NCI-H2227 (cell line): ENCODE measurements around the gene PXDC1.
"Not testable (repeated sequence)": the region's sequence is repeated elsewhere in the genome, so short reads cannot be mapped to it uniquely, and the experiment has no call there.

Experiments used
- DNase-seq: peaks from one replicate; lab custom pipeline; 2025; ENCODE audit not compliant: unreplicated experiment; lab: John Stamatoyannopoulos, UW

The PXDC1 gene

GRCh38 chr6:3762852-3763251 is 11.3 kb upstream of the PXDC1 start:
- no peak for DNase-seq

GRCh38 chr6:3762359-3762758 is 10.8 kb upstream of the PXDC1 start:
- no peak for DNase-seq

DNA sequence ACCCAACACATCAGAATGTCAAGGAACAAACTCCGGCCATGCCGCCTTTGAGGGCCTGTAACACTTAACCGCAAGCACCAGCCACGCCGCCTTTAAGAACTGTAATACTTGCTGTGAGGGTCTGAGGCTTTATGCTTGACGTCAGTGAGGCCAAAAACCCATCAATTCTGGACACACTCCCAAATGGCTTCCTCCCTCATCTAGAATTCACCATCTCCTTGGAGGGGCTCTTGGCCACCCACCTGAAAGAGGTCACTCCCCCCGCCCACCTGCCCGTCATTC is 10.4 kb upstream of the PXDC1 start:
- DNase-seq: no peak

DNA sequence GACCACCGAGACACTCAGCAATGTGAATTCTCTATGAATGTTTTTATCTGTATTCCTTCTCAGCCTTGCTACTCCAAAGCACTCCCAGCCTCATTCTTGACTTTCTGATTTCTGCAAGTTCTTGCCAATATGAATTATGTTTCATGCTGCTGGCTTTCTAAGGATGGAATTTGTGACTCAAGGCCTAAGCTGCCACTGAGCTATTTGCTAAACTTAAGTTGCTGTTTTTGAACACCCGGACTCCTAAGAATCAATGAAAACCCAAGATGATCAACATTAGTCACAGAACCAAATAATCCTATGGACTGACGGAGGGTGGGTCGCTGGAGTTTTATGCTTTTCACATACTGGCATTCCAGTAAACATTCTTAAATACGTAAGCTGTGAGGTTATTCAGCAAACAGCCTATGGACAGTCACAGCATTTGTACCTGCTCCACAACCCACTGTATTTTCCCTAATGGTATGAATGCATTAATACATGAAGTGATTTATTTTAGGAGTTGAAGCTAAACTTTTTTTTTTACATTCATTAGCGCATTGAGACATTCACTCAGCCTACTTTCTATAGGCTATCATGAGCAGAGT is 8.2 kb upstream of the PXDC1 start:
- DNase-seq: no peak

DNA sequence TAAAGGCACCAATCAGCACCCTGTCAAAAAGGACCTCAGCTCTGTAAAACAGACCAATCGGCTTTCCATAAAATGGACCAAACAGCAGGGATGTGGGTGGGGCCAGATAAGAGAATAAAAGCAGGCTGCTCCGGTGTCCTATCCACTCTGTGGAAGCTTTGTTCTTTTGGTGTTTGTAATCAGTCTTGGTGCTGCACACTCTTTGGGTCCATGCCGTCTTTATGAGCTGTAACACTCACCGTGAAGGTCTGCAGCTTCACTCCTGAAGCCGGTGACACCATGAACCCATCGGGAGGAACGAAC is 7.3 kb upstream of the PXDC1 start:
- DNase-seq: no peak

GRCh38 chr6:3757998-3758841 is 6.7 kb upstream of the PXDC1 start:
- not testable (repeated sequence) for DNase-seq

DNA sequence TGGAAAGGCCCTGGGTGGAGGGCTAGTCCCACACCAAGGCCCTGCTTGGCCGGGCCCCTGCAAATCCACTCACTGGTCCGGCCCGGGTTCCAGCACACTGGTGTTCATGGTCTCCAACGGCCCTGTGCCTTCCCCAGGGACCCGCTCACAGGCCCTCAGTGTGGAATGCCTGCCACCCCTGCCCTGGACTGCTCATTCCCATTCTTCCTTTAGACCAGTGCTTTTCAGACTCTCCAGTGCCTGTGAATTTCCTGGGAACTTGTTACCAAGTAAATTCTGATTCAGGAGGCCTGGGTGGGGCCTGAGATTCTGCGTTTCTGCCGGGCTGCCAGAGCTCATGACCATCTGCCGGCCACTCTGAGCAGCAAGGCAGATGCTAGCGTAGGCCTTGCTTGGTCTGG is 5.7 kb upstream of the PXDC1 start:
- DNase-seq: no peak

- DNase-seq: no peak
These were observed 5.0 kb upstream of the PXDC1 start for GRCh38 chr6:3756546-3756945.

GRCh38 chr6:3755637-3756545 is 4.4 kb upstream of the PXDC1 start:
- DNase-seq: no peak

GRCh38 chr6:3754776-3755175 is 3.3 kb upstream of the PXDC1 start:
- DNase-seq: no peak

DNA sequence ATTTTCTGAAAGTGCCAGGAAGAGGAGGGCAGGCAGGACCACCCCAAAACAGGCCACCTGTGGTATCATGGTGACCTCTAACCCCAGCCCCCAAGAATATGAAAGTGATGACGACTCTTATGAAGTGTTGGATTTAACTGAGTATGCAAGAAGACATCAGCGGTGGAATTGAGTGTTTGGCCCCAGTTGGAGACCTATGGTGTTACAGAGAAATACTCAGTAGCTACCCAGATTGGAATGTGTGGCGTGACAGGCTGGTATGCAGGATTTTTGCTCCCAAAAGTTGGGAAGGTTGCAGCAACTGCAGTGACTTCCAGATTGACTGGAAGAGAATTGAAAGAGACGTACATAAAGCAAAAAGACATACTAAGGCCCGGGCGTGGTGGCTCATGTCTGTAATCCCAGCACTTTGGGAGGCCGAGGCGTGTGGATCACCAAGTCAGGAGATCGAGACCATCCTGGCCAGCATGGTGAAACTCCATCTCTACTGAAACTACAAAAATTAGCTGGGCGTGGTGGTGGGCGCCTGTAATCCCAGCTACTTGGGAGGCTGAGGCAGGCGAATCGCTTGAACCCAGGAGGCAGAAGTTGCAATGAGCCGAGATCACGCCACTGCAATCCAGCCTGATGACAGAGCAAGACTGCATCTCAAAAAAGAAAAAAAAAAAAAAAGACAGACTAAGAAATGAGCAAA is 2.7 kb upstream of the PXDC1 start:
- not testable (repeated sequence) for DNase-seq

- no peak for DNase-seq
These were observed 1.8 kb upstream of the PXDC1 start for GRCh38 chr6:3753228-3753835.

DNA sequence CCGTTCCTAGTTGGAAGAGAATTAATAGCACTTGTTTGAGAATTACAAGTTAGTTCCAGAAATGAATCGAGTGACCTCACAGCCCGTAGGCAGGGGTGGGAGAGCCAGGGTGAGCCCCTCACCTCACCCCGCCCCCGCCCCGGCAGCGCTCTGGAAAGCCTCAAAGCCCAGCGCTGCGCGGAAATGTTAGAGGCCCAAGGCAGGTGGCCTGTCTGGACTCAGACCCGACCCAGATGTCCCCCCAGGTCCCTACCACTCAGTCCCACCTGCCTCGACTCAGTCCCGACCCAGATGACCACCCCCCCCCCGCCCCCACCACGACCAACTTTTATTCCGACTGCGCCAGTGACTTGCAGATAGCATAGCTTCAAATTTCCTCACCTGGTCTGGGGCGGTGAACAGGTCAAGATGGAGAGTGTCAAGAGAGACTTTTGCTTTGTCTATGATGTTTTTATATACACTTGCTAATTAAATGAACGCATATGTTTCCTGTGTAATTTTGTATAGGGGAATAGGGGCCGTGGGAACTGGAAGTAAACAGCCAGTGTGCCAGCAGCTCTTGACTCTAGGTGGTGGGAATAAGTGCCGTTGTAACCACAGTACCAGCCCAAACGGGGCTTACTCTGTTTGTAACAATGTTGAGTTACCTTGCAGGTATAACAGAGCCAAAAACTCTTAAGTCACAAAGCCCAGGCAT is 1.2 kb upstream of the PXDC1 start:
- DNase-seq: no peak

DNA sequence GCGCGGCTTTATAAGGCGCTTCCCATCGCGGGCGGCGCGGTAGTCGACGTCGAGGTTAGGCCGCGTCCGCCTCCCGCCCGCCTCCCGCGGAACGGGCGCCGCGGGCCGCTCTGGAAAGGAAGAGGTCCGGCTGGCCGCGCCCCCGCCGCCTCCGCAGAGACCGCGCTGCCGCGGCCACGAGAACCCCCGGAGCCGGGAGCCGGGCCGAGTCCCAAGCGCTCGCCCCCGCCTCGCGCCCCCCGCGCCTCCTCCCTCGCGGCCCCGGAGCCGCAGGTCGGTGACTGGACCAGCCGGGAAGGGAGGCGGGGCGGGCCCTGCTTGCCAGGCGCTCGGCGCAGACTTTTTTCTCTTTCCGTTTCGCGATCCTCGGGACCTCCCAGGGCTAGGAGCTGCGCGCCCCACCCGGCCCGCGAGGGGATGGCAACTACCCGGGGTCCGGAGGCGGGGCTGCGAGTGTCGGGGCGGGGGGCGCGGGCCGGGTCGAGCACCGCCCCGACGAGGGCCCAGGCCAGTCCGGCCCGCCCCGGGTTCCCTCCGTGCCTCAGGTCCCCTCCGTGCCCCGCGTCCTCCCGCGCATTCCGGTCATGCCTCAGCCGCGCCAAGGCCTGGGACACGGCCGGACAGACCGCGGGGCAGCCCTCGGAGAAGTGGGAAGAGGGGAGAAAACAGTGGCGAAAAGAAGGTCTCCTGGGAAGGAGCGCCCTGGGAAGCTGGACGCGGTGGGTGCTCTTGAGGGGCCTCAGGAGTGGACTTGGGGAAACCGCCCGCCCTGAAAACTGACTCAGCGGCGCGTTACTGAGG is 417 bp upstream of the PXDC1 start:
- peak; percentile 84 for DNase-seq

DNA sequence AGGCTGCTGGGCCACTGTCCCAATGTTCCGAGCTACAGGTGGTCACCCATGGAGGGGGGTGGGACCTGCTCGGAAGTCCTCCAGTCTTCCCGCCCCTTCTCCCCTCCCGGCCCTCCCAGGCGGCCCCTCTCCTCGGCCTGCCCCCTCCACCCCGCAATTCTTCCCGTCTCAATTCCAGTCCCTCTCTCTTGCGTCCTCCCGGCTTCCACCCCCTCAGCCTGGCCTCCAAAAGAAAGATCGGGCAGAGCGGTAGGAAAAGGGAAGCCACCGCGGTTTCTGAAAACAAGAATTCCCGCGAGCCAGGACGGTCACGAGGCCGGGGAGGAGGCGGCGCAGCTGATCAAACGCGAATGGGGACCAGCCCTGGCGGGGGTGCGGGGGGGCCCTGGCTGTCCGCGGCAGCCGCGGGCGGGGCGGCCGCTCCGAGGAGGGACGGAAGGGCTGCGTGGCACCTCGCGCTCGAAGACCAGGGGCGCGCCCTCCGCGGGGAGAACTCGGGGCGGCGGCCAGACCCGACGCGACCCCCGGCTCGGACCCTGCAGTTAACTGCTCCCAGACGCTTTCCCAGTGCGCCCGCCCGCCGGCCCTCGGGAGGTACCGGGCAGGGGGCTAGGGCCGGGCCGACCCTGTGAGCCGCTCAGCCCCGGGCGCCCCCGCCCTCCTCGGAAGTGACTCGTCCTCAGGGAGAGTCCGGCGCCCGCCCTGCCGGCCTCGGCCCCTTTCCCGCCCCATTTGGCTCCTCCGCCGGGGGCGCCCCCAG is 1.0 kb downstream of the PXDC1 start:
- DNase-seq: peak; percentile 70

DNA sequence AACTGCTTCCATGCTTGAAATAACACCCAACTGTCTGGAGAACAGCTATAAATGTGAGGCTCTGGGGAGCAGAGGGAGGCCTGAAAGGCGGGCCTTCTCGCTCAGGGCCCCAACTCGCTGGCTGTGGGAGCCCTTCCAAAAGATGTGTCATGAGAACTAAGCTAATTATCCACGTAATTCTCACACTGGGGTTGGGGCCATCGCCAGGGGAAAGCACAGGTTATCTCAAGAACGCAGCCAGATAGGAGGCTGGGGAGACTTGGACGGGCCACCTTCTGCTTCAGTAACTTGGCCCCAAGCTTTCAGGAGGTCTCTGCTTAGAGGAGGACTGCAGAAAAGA is 1.6 kb downstream of the PXDC1 start:
- DNase-seq: no peak

DNA sequence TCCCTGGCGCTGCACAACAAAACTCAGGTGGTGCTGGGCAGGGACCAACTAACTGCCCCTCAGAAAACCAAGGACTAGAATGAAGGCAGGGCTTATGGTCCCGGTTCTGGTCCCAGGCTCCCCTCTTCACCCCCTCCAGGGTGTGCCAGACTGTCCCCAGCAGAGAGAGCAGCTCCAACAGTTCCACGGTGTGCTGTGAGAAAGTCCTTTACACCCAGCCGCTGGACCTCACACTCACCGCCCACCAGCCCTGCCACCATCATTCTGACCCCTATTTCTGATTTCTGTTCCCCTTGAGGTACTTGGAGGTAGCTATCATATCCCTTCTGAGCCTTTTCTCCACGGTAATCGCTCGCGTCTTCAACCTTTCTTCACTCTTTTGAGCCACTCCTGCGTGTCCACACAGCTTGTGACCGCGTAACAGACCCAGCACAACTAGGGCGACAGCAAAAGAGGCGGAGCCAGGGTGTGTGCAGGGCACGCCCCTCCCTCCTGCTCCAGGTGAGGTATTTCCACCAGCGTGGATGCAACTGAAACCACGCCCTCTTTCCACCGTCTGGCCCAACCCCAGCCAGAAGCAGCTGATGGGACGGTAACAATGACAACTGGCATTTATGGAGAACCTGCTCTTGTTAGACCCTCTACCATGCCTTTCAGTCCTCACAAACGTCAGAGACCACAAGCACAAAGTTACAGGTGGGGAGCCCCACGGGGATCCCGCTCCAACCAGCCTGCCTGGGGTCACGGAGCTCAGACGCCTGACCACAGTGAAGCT is 2.3 kb downstream of the PXDC1 start:
- no peak for DNase-seq
